NCI-H2171 treated with DMSO at 0.1 percent for 48 hours (cell line): ENCODE results near the gene UBE2J1.

Source experiments
- DNase-seq: peaks from one replicate; lab custom pipeline; 2025; lab: John Stamatoyannopoulos, UW

UBE2J1 gene

GRCh38 chr6:89290401-89291155 lies 61.9 kb downstream of the UBE2J1 start:
- DNase-seq = no peak

- no peak for DNase-seq
Observed at GRCh38 chr6:89289710-89290109, 62.8 kb downstream of the UBE2J1 start.

GRCh38 chr6:89287351-89288028 lies 65.0 kb downstream of the UBE2J1 start:
- no peak for DNase-seq

GRCh38 chr6:89286516-89286915 lies 66.0 kb downstream of the UBE2J1 start:
- DNase-seq = no peak

- no peak for DNase-seq
Observed at GRCh38 chr6:89284963-89285735, 67.4 kb downstream of the UBE2J1 start.

GRCh38 chr6:89284081-89284480 lies 68.4 kb downstream of the UBE2J1 start:
- DNase-seq = no peak

GRCh38 chr6:89282749-89283148 lies 69.8 kb downstream of the UBE2J1 start:
- no peak for DNase-seq

- no peak for DNase-seq
Observed at GRCh38 chr6:89281779-89282246, 70.7 kb downstream of the UBE2J1 start.

- DNase-seq = no peak
Observed at GRCh38 chr6:89278956-89279355, 73.6 kb downstream of the UBE2J1 start.
